IMR-90 (cell line): ENCODE measurements around the gene NEDD4L. TPM values are rescaled to one million over a fixed set of nuclear protein-coding genes. Genes with fewer than 3 reads are reported as not detected.

Experiments used
- ATAC-seq: fragments of 200-7000 bp; cut with Tn5 transposase; 2 replicates; pipeline ENCODE4 v1.9.1; 2020; ENCODE audit warnings: low read depth, mild to moderate bottlenecking, moderate library complexity
- BruUV-seq: library from RNA; stranded (reverse); fragments of 400-500 nt; replicated peaks from 2 replicates; lab custom pipeline; 2021; lab: Mats Ljungman, UMichigan
- CTCF ChIA-PET: fragments of 300-600 bp; formaldehyde crosslinking; extraction: SDS; loops from one replicate; lab custom pipeline; 2021; ENCODE audit warnings: antibody characterized with exemption; lab: Yijun Ruan, JAX
- POLR2A ChIA-PET: fragments of 300-600 bp; sonication (Branson Sonifier 250); formaldehyde crosslinking; loops from one replicate; lab custom pipeline; 2022; ENCODE audit warnings: antibody characterized with exemption; ENCODE audit not compliant: unreplicated experiment; lab: Charles Lee
- DNase-seq: peaks from one replicate; pipeline ENCODE4 v3.0.0; 2013
- H2AFZ ChIP-seq: replicated peaks from 2 replicates; pipeline ENCODE3; 2013; ENCODE audit warnings: low read length, mild to moderate bottlenecking; ENCODE audit not compliant: poor library complexity
- H2AK5ac ChIP-seq: 2 replicates; pipeline ENCODE4 v1.6.1; 2013; ENCODE audit warnings: low read depth, low read length, inconsistent platforms
- H2AK9ac ChIP-seq: replicated peaks from 2 replicates; pipeline ENCODE3; 2013; ENCODE audit warnings: mild to moderate bottlenecking, low read depth, low read length, moderate library complexity; ENCODE audit not compliant: poor library complexity
- H2BK120ac ChIP-seq: 2 replicates; pipeline ENCODE4 v1.6.1; 2013; ENCODE audit warnings: low read depth, low read length, inconsistent platforms
- H2BK15ac ChIP-seq: 3 replicates; pipeline ENCODE4 v1.6.1; 2013; ENCODE audit warnings: low read depth, low read length, inconsistent platforms
- H2BK20ac ChIP-seq: 2 replicates; pipeline ENCODE4 v1.6.1; 2013; ENCODE audit warnings: low read depth, mild to moderate bottlenecking, inconsistent platforms, low read length, moderate library complexity
- H2BK5ac ChIP-seq: 2 replicates; pipeline ENCODE4 v1.6.1; 2013; ENCODE audit warnings: mild to moderate bottlenecking, low read depth, low read length, inconsistent platforms; ENCODE audit not compliant: poor library complexity, severe bottlenecking
- H3K14ac ChIP-seq: replicated peaks from 2 replicates; pipeline ENCODE4 v1.6.1; 2013; ENCODE audit warnings: low read depth, low read length, inconsistent platforms
- H3K18ac ChIP-seq: 2 replicates; pipeline ENCODE4 v1.6.1; 2013; ENCODE audit warnings: low read depth, low read length, control low read depth
- H3K23ac ChIP-seq: 2 replicates; pipeline ENCODE4 v1.6.1; 2013; ENCODE audit warnings: low read depth, low read length, inconsistent platforms
- H3K27ac ChIP-seq: 2 replicates; pipeline ENCODE4 v1.5.1; 2013; ENCODE audit warnings: mild to moderate bottlenecking, control low read depth, low read length; ENCODE audit not compliant: insufficient read depth
- H3K27me3 ChIP-seq: 2 replicates; pipeline ENCODE4 v1.6.1; 2013; ENCODE audit warnings: low read length; ENCODE audit not compliant: control insufficient read depth, insufficient read depth
- H3K36me3 ChIP-seq: 2 replicates; pipeline ENCODE4 v1.6.1; 2013; ENCODE audit warnings: low read length, mixed read lengths; ENCODE audit not compliant: control insufficient read depth, insufficient read depth
- H3K4ac ChIP-seq: 2 replicates; pipeline ENCODE4 v1.6.1; 2013; ENCODE audit warnings: low read depth, low read length, inconsistent platforms
- H3K4me1 ChIP-seq: 2 replicates; pipeline ENCODE4 v1.6.1; 2013; ENCODE audit warnings: low read length, mixed read lengths; ENCODE audit not compliant: control insufficient read depth, insufficient read depth
- H3K4me2 ChIP-seq: 2 replicates; pipeline ENCODE4 v1.6.1; 2013; ENCODE audit warnings: low read depth, mild to moderate bottlenecking, control low read depth, low read length, moderate library complexity
- H3K4me3 ChIP-seq: 2 replicates; pipeline ENCODE4 v1.5.1; 2013; ENCODE audit warnings: low read depth, mild to moderate bottlenecking, control low read depth, low read length, moderate library complexity; ENCODE audit not compliant: insufficient read depth
- H3K56ac ChIP-seq: 2 replicates; pipeline ENCODE4 v1.6.1; 2013; ENCODE audit warnings: low read length, inconsistent platforms; ENCODE audit not compliant: insufficient read depth; ENCODE audit errors: extremely low read depth
- H3K79me1 ChIP-seq, 2 experiments: 2 replicates each; pipeline ENCODE4 v1.6.1; 2013; ENCODE audit warnings: low read length in 2 of 2, inconsistent platforms in 1 of 2, low read depth in 1 of 2
- H3K9ac ChIP-seq: 2 replicates; pipeline ENCODE4 v1.6.1; 2013; ENCODE audit warnings: low read depth, low read length, control low read depth
- H3K9me1 ChIP-seq: 2 replicates; pipeline ENCODE4 v1.6.1; 2013; ENCODE audit warnings: low read length, inconsistent platforms; ENCODE audit not compliant: insufficient read depth
- H3K9me3 ChIP-seq: 2 replicates; pipeline ENCODE4 v1.6.1; 2013; ENCODE audit warnings: low read length; ENCODE audit not compliant: control insufficient read depth, insufficient read depth
- H4K20me1 ChIP-seq: 2 replicates; pipeline ENCODE4 v1.6.1; 2013; ENCODE audit warnings: low read length, inconsistent platforms; ENCODE audit not compliant: insufficient read depth
- H4K5ac ChIP-seq: 2 replicates; pipeline ENCODE4 v1.6.1; 2013; ENCODE audit warnings: mild to moderate bottlenecking, low read depth, low read length, control low read depth
- H4K8ac ChIP-seq, 2 experiments: 2 replicates each; pipeline ENCODE4 v1.6.1; 2013; ENCODE audit warnings: low read depth in 2 of 2, low read length in 2 of 2, control low read depth in 1 of 2, inconsistent platforms in 1 of 2
- H4K91ac ChIP-seq: 2 replicates; pipeline ENCODE4 v1.6.1; 2013; ENCODE audit warnings: low read depth, low read length, inconsistent platforms; ENCODE audit not compliant: insufficient read depth
- CHD1 ChIP-seq: IDR thresholded peaks from 2 replicates; pipeline ENCODE4 v1.6.1; 2012; ENCODE audit warnings: low read depth, low read length, improper control_type of control experiment
- MAFK ChIP-seq: IDR thresholded peaks from 2 replicates; pipeline ENCODE4 v1.6.1; 2012; ENCODE audit warnings: low read depth, low read length, improper control_type of control experiment
- MXI1 ChIP-seq: IDR thresholded peaks from 2 replicates; pipeline ENCODE4 v1.6.1; 2012; ENCODE audit warnings: low read depth, mild to moderate bottlenecking, low read length, moderate library complexity, borderline replicate concordance
- POLR2A ChIP-seq: IDR thresholded peaks from 2 replicates; pipeline ENCODE4 v1.6.1; 2012; ENCODE audit warnings: mild to moderate bottlenecking, low read depth, low read length
- WGBS, 2 experiments: methylation state at CpG; one replicate each; pipeline versions ENCODE4 v1.1.5 to v1.1.7; 2013; ENCODE audit warnings: missing lambda C conversion rate in 2 of 2; ENCODE audit not compliant: insufficient read length in 1 of 2; ENCODE audit errors: extremely low coverage in 2 of 2; 5-methylcytosine and 5-hydroxymethylcytosine counted together
- dilution Hi-C: fragments of 300-500 bp; cut with HindIII; formaldehyde crosslinking; loops from one replicate; pipeline ENCODE4 v1.14.3; 2018; ENCODE audit warnings: low sequenced_read_pairs; ENCODE audit not compliant: unreplicated experiment
- in situ Hi-C: fragments of 300-500 bp; cut with MboI; formaldehyde crosslinking; loops from 3 replicates; pipeline ENCODE4 v1.14.3; 2019; ENCODE audit warnings: low sequenced_read_pairs, inconsistent platforms, mixed read lengths
- intact Hi-C: fragments of 100-400 bp; cut with micrococcal nuclease; formaldehyde crosslinking; loops from 2 replicates; pipeline ENCODE4 v1.10.0; 2022
- polyA plus RNA-seq, 3 experiments: library from polyadenylated mRNA; depleted of rRNA; stranded (reverse); fragments of >200 nt; gene quantifications; 2 replicates each; pipeline ENCODE4 v1.2.3, GENCODE V29; 2012; ENCODE audit warnings: low replicate concordance in 1 of 3
- total RNA-seq: library from RNA; depleted of rRNA; stranded (reverse); fragments of >200 nt; gene quantifications from 2 replicates; pipeline ENCODE4 v1.2.3, GENCODE V29; 2012
- TF ChIP-seq, protein P1 (sequence below): fragments of 150-350 bp; IDR thresholded peaks from 2 replicates; pipeline ENCODE4 v1.6.1; 2016; ENCODE audit warnings: low read depth, mild to moderate bottlenecking, low read length, moderate library complexity, borderline replicate concordance

The NEDD4L gene
- total and polyA plus RNA-seq, 2 of the 4 experiments (the other 2 are of a cell fraction): 10.0 to 10.9 TPM

DNA sequence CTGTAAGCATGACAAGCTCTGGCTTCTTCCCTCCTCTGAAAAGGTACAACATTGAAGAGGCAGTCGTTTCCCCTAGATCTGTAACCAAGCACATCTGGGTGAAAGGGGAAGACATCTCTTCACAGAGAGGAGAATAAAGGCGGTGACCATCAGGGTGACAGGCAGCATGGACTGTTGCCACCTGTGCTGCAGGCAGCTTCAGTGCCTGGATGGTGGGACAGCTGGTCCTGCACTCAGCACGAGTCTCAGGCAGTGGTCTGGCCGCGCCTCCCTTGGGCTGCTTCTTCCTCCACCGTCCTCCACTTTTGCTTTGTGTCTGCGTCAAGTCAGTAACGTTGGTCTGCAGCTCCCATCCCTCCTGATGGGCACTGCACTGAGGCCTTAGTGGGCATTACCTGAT is 264.4 kb downstream of the NEDD4L start:
- Histone ChIP-seq H3K4me3 (no peak overlapping the region), H2BK20ac (no peak overlapping the region), H3K27ac (no peak overlapping the region), H3K14ac (no peak overlapping the region), H2AK9ac (no peak overlapping the region), H3K23ac (no peak overlapping the region), H2BK120ac (no peak overlapping the region), H2BK15ac (no peak overlapping the region), H3K56ac (no peak overlapping the region), H4K5ac (no peak overlapping the region), H3K27me3 (peaks cover 7% of the 10 kb centered on the region), H3K9ac (no peak overlapping the region), H3K18ac (no peak overlapping the region), H3K9me1 (peaks cover 2% of the 10 kb centered on the region; the same call in 1 of the 2 replicates), H4K8ac (no peak overlapping the region), H2BK5ac (no peak overlapping the region), H2AFZ (no peak overlapping the region), H2AK5ac (no peak overlapping the region), H4K20me1 (no peaks in the 10 kb centered on the region), H3K79me1 (no peaks in the 10 kb centered on the region), H3K4me1 (peaks cover 1% of the 10 kb centered on the region; the same call in 1 of the 2 replicates), H3K4me2 (no peak overlapping the region), H3K9me3 (peaks cover 11% of the 10 kb centered on the region), H3K4ac (no peak overlapping the region), H4K91ac (no peak overlapping the region), H3K36me3 (no peaks in the 10 kb centered on the region)
- dilution Hi-C loops: no loop called here
- intact Hi-C loops: no loop called here
- TF ChIP-seq POLR2A: no peak
- no peak for TF ChIP-seq CHD1
- TF ChIP-seq, protein P1, sequence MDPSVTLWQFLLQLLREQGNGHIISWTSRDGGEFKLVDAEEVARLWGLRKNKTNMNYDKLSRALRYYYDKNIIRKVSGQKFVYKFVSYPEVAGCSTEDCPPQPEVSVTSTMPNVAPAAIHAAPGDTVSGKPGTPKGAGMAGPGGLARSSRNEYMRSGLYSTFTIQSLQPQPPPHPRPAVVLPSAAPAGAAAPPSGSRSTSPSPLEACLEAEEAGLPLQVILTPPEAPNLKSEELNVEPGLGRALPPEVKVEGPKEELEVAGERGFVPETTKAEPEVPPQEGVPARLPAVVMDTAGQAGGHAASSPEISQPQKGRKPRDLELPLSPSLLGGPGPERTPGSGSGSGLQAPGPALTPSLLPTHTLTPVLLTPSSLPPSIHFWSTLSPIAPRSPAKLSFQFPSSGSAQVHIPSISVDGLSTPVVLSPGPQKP: no peak
- no peak for TF ChIP-seq MAFK
- TF ChIP-seq MXI1: no peak
- DNase-seq (no peak), ATAC-seq (no peak)
- in situ Hi-C loops: no loop called here
- ChIA-PET CTCF (no interaction called here), POLR2A (no interaction called here)
- 71% methylated on average over 6 of the region's 8 CpGs; no CpG with 5 or more reads in 1 of the 2 experiments for WGBS, 2 experiments
- BruUV-seq: no TSS peak
